Measurements from ENCODE around the gene PLA2G4D. TPM values are rescaled to one million over a fixed set of nuclear protein-coding genes. Genes with fewer than 3 reads are reported as not detected.

PLA2G4D gene
- total RNA-seq, 1 donor from 2014 or later: not detected

- intact Hi-C loops (cut with micrococcal nuclease): no loop called here
Observed at GRCh38 chr15:42032376-42033213, 61.8 kb downstream of the PLA2G4D start.

DNA sequence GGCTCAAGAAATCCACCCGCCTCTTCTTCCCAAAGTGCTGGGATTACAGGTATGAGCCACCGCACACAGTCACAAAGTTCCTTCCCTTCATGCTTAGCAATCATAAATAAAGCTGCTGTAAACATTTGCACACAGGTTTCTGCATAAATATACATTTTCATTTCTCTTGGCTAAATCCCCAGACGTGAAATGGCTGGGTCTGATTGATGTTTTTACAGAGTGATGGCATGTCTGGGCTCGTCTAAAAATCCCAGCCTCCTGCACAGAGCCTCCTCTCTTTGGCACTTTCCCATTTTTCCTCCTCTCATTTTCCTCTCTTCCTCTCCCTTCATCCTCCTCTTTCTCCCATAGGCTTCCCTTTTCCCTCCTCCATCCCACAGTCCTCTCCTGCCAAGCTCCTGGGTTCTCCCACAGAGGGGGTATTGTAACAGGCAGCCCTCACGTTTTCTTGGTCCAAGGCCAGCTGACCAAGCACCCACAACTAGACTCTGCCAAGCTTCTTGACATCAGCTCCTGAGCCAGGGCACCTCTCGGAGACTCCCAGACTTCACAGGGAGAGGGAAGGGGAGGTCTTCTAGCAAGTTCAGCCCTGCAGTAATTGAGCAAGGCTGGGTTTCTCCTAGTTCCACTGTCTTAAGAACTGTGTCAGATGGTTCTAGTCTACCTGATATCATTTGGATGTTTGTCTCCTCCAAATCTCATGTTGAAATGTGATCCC lies 63.0 kb downstream of the PLA2G4D start:
- intact Hi-C loops (cut with micrococcal nuclease): no loop called here

DNA sequence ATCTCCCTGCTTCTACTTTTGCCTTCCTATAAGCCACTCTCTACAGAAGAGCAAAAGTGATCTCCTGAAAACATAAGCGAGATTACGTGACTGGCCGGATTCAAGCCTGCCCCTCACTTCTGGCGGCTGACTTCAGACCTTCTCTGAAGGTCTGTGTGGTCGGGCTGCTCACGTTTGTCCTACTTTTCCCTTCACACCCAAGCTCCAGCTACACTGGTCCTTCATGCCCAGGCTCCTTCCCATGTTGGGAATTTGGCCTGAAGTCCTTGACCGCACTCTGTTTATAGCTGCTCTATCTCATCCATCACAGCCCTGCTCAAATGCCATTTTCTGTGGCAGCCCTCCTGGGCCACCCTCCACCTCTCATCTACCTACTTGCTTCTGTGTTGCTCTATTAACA lies 66.8 kb downstream of the PLA2G4D start:
- intact Hi-C loops (cut with micrococcal nuclease): no loop called here

DNA sequence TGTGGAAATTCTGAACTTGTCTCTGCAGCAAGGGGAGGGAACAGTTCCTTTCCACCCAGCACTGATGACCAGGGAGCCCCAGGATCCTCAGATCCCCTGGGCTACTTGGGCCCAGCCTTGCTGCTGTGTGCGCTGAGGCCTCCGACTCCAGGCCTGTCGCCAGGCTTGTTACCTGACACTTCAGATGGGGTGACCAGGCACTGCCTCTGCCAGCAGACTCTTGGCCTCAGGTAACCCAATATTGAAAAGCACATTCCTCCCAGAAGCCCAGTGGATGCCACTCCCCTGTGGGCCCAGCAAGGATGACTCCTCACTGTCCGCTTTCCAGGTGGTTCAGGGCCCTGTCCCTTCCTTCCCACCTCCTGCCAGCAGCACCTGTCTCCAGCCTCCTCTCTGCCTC lies 70.1 kb downstream of the PLA2G4D start:
- intact Hi-C loops (cut with micrococcal nuclease): no loop called here

DNA sequence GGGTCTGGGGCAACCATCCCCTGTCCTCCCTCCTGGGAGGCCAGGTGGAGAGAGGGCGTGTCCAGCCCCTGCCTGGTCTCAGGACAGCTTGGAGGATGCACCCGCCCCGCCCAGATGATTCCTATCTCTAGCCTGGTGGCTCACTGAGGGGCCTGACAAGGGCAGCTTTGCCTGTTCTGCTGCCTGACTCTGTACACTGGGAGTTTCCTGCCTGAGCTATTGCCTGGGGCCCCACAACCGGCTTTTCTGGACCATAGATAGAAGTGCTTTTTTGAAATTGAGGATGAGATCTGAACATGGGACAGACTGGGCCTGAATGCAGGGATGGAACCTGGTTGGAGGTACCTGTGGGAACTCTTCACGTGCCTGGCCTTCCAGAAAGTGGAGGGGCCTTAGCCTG lies 72.8 kb downstream of the PLA2G4D start:
- intact Hi-C loops (cut with micrococcal nuclease): no loop called here

GRCh38 chr15:42020713-42021273 lies 73.6 kb downstream of the PLA2G4D start, which contains the start of gene PLA2G4E:
Gene PLA2G4E, minus strand, starts transcription at chr15:42021042. Its CDS starts 12 bp downstream, at chr15:42021030.
- intact Hi-C loops (cut with micrococcal nuclease): no loop called here

GRCh38 chr15:42018306-42019224 lies 75.8 kb downstream of the PLA2G4D start:
- intact Hi-C loops (cut with micrococcal nuclease): no loop called here

Other genes with a start within 250 kb of the PLA2G4D start
- gene SPTBN5, start 200.5 kb downstream of the PLA2G4D start, total RNA-seq: 4.7 and 5.0 TPM in 2 replicates
- gene EHD4, start 122.0 kb downstream of the PLA2G4D start, total RNA-seq: 35.8 and 36.8 TPM in 2 replicates
- not detected in 2 replicates for gene PLA2G4E, start 73.5 kb downstream of the PLA2G4D start, total RNA-seq
- not detected in 2 replicates for gene PLA2G4F, start 62.1 kb upstream of the PLA2G4D start, total RNA-seq
- 86.8 TPM in 2 replicates for gene VPS39, start 113.7 kb upstream of the PLA2G4D start, total RNA-seq
- 24.3 and 25.4 TPM in 2 replicates for gene GANC, start 178.6 kb upstream of the PLA2G4D start, total RNA-seq
- 44.2 and 47.0 TPM in 2 replicates for gene TMEM87A, start 178.9 kb upstream of the PLA2G4D start, total RNA-seq

Measured in T-helper 1 cell treated with Interleukin-12 subunit alpha and Interleukin-12 subunit beta and Interleukin-4 antibody, amounts not matched to agents 30 ng/mL and 1 ng/mL, for 36 hours (primary cell).